ENCODE results near the gene MIF4GD. TPM values are rescaled to one million over a fixed set of nuclear protein-coding genes. Genes with fewer than 3 reads are reported as not detected.

Gene MIF4GD
- total RNA-seq, 1 donor from 2014 or later, result 12.8 TPM

DNA sequence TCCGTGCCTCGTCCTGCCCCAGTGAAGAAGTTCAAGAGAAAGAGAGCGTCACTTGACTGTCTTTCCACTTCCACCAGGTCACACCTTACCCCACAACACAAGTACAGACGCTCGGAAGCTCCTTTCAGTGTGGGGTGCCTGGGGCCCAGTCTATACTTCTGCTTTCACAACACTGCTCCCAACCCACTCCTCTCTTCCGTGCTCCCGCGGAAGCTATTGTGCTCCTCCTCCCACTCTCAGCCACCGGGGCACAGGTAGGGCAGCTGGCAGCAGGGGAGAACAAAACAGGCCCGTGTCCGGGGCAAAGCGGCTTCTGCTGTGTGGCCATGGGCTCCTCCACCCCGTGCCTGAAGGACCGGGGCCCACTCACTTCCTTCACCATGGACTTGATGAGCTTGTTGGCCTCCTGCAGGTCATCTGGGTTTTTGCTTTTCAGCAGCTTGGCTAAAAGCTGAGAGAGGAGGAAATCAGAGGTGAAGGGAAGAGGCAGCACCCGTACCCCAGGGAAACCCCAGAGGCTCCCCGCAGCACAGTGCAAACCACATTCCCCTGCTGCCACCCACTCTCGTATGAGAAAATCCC lies 28.5 kb downstream of the MIF4GD start:
- peaks cover 3% of the 10 kb centered on the region for H3K9me3 Mint-ChIP-seq (ENCODE audit: unreplicated experiment)
- TF ChIP-seq, protein P1, sequence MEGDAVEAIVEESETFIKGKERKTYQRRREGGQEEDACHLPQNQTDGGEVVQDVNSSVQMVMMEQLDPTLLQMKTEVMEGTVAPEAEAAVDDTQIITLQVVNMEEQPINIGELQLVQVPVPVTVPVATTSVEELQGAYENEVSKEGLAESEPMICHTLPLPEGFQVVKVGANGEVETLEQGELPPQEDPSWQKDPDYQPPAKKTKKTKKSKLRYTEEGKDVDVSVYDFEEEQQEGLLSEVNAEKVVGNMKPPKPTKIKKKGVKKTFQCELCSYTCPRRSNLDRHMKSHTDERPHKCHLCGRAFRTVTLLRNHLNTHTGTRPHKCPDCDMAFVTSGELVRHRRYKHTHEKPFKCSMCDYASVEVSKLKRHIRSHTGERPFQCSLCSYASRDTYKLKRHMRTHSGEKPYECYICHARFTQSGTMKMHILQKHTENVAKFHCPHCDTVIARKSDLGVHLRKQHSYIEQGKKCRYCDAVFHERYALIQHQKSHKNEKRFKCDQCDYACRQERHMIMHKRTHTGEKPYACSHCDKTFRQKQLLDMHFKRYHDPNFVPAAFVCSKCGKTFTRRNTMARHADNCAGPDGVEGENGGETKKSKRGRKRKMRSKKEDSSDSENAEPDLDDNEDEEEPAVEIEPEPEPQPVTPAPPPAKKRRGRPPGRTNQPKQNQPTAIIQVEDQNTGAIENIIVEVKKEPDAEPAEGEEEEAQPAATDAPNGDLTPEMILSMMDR (IDR thresholded peaks at IDR 0.05; ENCODE audit: partially characterized antibody, unreplicated experiment), result no peak
- no peak overlapping the region for H3K27ac Mint-ChIP-seq (ENCODE audit: unreplicated experiment)
- H3K4me3 Mint-ChIP-seq (ENCODE audit: unreplicated experiment), result no peak overlapping the region
- H3K36me3 Mint-ChIP-seq (ENCODE audit: unreplicated experiment), result no peaks in the 10 kb centered on the region
- H3K27me3 Mint-ChIP-seq (ENCODE audit: unreplicated experiment), result peaks cover 4% of the 10 kb centered on the region
- peaks cover 2% of the 10 kb centered on the region for H3K4me1 Mint-ChIP-seq (ENCODE audit: low read depth, unreplicated experiment)
- no peak for DNase-seq

DNA sequence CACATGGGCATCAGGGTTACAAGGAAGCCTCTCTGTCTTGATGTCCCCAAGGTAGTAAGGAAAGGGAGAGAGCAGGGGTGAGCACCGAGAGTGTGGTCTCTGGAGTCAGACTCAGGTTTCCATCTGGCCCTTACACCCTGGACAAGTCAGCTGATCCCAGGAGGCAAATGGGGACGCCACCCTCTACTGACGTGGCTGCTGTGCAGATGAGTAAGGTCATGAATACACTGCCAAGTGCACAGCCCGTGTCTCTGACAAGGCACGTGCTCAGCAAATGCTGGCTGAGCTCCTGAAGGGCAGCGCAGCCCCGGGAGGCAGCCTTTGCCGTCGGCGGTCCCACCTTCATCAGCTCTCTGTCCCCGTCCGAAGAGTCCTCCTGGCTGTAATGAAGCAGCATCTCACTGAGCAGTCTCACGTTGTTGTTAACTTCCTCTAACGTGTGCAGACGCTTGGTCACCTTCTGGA lies 29.0 kb downstream of the MIF4GD start:
- Mint-ChIP-seq H3K4me3 (ENCODE audit: unreplicated experiment) (no peak overlapping the region), H3K36me3 (ENCODE audit: unreplicated experiment) (no peaks in the 10 kb centered on the region), H3K9me3 (ENCODE audit: unreplicated experiment) (peaks cover 3% of the 10 kb centered on the region), H3K27me3 (ENCODE audit: unreplicated experiment) (peaks cover 5% of the 10 kb centered on the region), H3K4me1 (ENCODE audit: low read depth, unreplicated experiment) (peaks cover 2% of the 10 kb centered on the region), H3K27ac (ENCODE audit: unreplicated experiment) (no peak overlapping the region)
- TF ChIP-seq, protein P1 (IDR thresholded peaks at IDR 0.05; ENCODE audit: partially characterized antibody, unreplicated experiment), result no peak
- no peak for DNase-seq

DNA sequence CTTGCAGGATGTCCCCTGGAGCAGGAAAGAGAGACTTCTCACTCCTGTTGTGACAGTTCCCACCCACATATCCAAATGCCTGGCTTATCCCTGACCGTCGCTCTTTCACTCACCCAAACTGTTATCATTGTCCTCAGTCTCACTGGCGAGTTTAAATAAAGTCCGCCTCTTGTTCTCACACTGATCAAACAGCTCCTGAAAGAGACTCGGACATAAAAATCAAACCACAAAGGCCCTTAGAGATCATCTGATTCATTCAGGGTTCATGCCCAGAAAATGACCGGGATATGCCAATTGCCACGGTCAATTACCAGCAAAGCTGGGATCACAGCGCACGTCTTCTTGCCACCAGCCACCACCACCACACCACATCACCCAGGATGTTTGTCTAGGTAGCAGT lies 29.5 kb downstream of the MIF4GD start:
- no peak overlapping the region for H3K4me3 Mint-ChIP-seq (ENCODE audit: unreplicated experiment)
- H3K36me3 Mint-ChIP-seq (ENCODE audit: unreplicated experiment), result no peaks in the 10 kb centered on the region
- H3K4me1 Mint-ChIP-seq (ENCODE audit: low read depth, unreplicated experiment), result no peaks in the 10 kb centered on the region
- no peak for DNase-seq
- TF ChIP-seq, protein P1 (IDR thresholded peaks at IDR 0.05; ENCODE audit: partially characterized antibody, unreplicated experiment), result no peak
- H3K27ac Mint-ChIP-seq (ENCODE audit: unreplicated experiment), result no peak overlapping the region
- peaks cover 5% of the 10 kb centered on the region for H3K27me3 Mint-ChIP-seq (ENCODE audit: unreplicated experiment)
- peaks cover 3% of the 10 kb centered on the region for H3K9me3 Mint-ChIP-seq (ENCODE audit: unreplicated experiment)

DNA sequence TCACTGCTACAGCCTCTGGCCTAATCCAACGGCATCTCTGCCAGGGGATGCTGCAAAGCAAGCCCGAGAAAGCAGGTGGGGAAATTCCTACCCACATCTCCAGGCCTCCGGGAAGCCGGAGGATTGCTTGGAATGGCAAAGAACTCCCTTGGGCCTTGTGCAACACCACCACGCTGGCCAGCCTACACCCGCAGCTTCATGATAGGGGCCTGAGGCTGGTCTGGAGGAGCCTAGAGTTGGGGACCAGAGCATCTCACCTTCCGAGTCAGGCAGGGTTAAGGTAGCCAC lies 29.9 kb downstream of the MIF4GD start:
- no peak overlapping the region for H3K27ac Mint-ChIP-seq (ENCODE audit: unreplicated experiment)
- peaks cover 6% of the 10 kb centered on the region for H3K9me3 Mint-ChIP-seq (ENCODE audit: unreplicated experiment)
- no peaks in the 10 kb centered on the region for H3K36me3 Mint-ChIP-seq (ENCODE audit: unreplicated experiment)

More for the DNA sequence above, 29.9 kb downstream of the MIF4GD start:
- Mint-ChIP-seq H3K4me1 (ENCODE audit: low read depth, unreplicated experiment) (no peaks in the 10 kb centered on the region), H3K27me3 (ENCODE audit: unreplicated experiment) (peaks cover 5% of the 10 kb centered on the region), H3K4me3 (ENCODE audit: unreplicated experiment) (no peak overlapping the region)
- TF ChIP-seq, protein P1 (IDR thresholded peaks at IDR 0.05; ENCODE audit: partially characterized antibody, unreplicated experiment), result no peak
- no peak for DNase-seq

Data from glutamatergic neuron (in vitro differentiated cells).